ENCODE results near the gene FGF2.
"Not testable (repeated sequence)": the region's sequence is repeated elsewhere in the genome, so short reads cannot be mapped to it uniquely, and the experiment has no call there.

FGF2 gene

DNA sequence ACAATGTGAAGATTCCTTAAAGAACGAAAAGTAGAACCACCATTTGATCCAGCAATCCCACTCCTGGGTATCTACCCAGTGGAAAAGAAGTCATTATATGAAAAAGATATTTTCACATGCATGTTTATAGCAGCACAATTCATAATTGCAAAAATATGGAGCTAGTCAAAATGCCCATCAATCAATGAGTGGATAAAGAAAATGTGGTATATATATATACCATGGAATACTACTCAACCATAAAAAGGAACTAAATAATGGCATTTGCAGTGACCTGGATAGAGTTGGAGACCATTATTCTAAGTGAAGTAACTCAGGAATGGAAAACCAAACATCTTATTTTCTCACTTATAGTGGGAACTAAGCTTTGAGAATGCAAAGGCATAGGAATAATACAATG, 39.7 kb upstream of the FGF2 start:
- not testable (repeated sequence) for H3K27ac ChIP-seq (replicated peaks; ENCODE audit: low read length); H2BK5ac ChIP-seq (ENCODE audit: low read length); H3K14ac ChIP-seq (ENCODE audit: low read length); H3K4me1 ChIP-seq (ENCODE audit: control insufficient read depth in 2 of 2, insufficient read depth in 1 of 2, low read depth in 1 of 2, low read length in 2 of 2); H3K9ac ChIP-seq (ENCODE audit: low read depth, low read length, poor library complexity); H2BK120ac ChIP-seq (ENCODE audit: low read depth, low read length); H3K9me3 ChIP-seq (replicated peaks in 1 of 2; ENCODE audit: control insufficient read depth in 2 of 2, insufficient read depth in 1 of 2, low read depth in 1 of 2, low read length in 2 of 2); H3K79me1 ChIP-seq (ENCODE audit: low read depth, low read length); H3K27me3 ChIP-seq (ENCODE audit: control insufficient read depth in 3 of 3, insufficient read depth in 3 of 3, low read depth in 1 of 3, low read length in 3 of 3); H2BK12ac ChIP-seq (ENCODE audit: low read length); H4K8ac ChIP-seq (ENCODE audit: low read depth, low read length); H3K36me3 ChIP-seq (replicated peaks in 1 of 2; ENCODE audit: control insufficient read depth in 2 of 2, insufficient read depth in 2 of 2, low read length in 2 of 2); H3K18ac ChIP-seq (ENCODE audit: low read length); H2AK5ac ChIP-seq (ENCODE audit: low read depth, low read length); H2AFZ ChIP-seq (ENCODE audit: low read length); H3K23ac ChIP-seq (ENCODE audit: low read depth, low read length, poor library complexity); H4K91ac ChIP-seq (ENCODE audit: low read depth, low read length, poor library complexity); H3K4ac ChIP-seq (ENCODE audit: low read length); H3K4me3 ChIP-seq (ENCODE audit: low read length in 2 of 2); H2BK15ac ChIP-seq (ENCODE audit: low read length); DNase-seq (ENCODE audit: low spot score); H3K4me2 ChIP-seq (ENCODE audit: insufficient read depth, low read length, poor library complexity, severe bottlenecking)
- no CpG with 5 or more reads among the region's 1 CpG for WGBS, 2 donors (ENCODE audit: extremely low coverage in 2 of 2, insufficient read length in 2 of 2, insufficient replicate concordance in 1 of 2)

DNA sequence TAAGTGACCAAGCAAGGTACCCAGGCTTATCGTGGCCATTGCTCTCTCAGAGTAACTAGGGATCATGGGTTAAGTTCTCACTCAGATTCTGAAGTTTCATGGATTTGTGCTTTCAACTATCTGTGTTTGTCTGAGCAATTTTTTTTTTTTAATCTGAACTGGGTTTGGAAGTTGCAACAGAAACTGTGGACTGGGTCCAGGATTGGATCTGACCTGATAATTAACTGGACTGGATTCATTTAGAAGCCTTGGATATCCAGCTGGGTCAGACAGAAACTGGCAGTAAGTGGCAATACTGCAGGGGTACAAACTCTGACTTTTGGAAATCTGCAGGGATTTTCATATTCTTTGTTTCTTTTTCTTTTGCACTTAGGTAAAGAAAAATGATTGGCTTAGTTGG, 38.7 kb upstream of the FGF2 start:
- no CpG with 5 or more reads among the region's 1 CpG for WGBS, 2 donors (ENCODE audit: extremely low coverage in 2 of 2, insufficient read length in 2 of 2, insufficient replicate concordance in 1 of 2)
- Histone ChIP-seq H3K14ac (ENCODE audit: low read length) (no peak overlapping the region), H2BK5ac (ENCODE audit: low read length) (no peak overlapping the region), H3K18ac (ENCODE audit: low read length) (no peak overlapping the region), H2BK120ac (ENCODE audit: low read depth, low read length) (no peak overlapping the region), H4K8ac (ENCODE audit: low read depth, low read length) (no peak overlapping the region), H3K27ac (replicated peaks; ENCODE audit: low read length) (no peak overlapping the region), H3K4ac (ENCODE audit: low read length) (no peak overlapping the region), H3K79me1 (ENCODE audit: low read depth, low read length) (no peaks in the 10 kb centered on the region), H3K27me3 (ENCODE audit: control insufficient read depth in 3 of 3, insufficient read depth in 3 of 3, low read depth in 1 of 3, low read length in 3 of 3) (no peaks in the 10 kb centered on the region), H3K4me1 (ENCODE audit: control insufficient read depth in 2 of 2, insufficient read depth in 1 of 2, low read depth in 1 of 2, low read length in 2 of 2) (peaks cover 7 to 8% of the 10 kb centered on the region in 2 donors), H2AFZ (ENCODE audit: low read length) (no peak overlapping the region), H3K36me3 (replicated peaks in 1 of 2; ENCODE audit: control insufficient read depth in 2 of 2, insufficient read depth in 2 of 2, low read length in 2 of 2) (no peaks in the 10 kb centered on the region), H2AK5ac (ENCODE audit: low read depth, low read length) (no peak overlapping the region), H3K4me3 (ENCODE audit: low read length in 2 of 2) (no peak overlapping the region), H3K4me2 (ENCODE audit: insufficient read depth, low read length, poor library complexity, severe bottlenecking) (no peak overlapping the region), H3K9ac (ENCODE audit: low read depth, low read length, poor library complexity) (no peak overlapping the region), H3K23ac (ENCODE audit: low read depth, low read length, poor library complexity) (no peak overlapping the region), H2BK12ac (ENCODE audit: low read length) (no peak overlapping the region), H4K91ac (ENCODE audit: low read depth, low read length, poor library complexity) (no peak overlapping the region), H3K9me3 (replicated peaks in 1 of 2; ENCODE audit: control insufficient read depth in 2 of 2, insufficient read depth in 1 of 2, low read depth in 1 of 2, low read length in 2 of 2) (peaks cover 0 to 2% of the 10 kb centered on the region in 2 donors), H2BK15ac (ENCODE audit: low read length) (no peak overlapping the region)
- no peak for DNase-seq (ENCODE audit: low spot score)

DNA sequence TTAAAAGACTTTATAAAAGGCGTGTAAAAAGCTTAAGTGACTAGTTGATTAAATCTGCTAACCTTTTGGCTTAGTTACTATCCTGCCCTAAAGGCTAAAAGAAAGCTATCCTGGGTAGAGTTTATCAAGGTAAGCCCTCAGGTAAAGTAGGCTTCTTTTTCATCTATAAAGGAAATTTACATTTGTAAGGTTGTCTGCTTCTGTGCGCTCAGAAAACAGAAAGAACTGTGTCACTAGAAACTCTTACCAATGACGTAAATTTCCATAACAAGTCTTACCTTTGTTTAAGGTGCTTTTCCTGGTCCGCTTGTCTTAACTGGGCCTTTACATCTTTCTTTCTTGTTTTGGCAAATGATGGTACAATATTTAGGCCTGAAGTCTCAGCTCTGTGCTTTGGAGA, 37.7 kb upstream of the FGF2 start:
- no peak overlapping the region for H2AK5ac ChIP-seq (ENCODE audit: low read depth, low read length)
- H2BK120ac ChIP-seq (ENCODE audit: low read depth, low read length), result no peak overlapping the region
- no peaks in the 10 kb centered on the region for H3K79me1 ChIP-seq (ENCODE audit: low read depth, low read length)
- no peak overlapping the region for H3K14ac ChIP-seq (ENCODE audit: low read length)
- H2BK12ac ChIP-seq (ENCODE audit: low read length), result no peak overlapping the region
- H3K9me3 ChIP-seq (replicated peaks in 1 of 2; ENCODE audit: control insufficient read depth in 2 of 2, insufficient read depth in 1 of 2, low read depth in 1 of 2, low read length in 2 of 2), result peaks cover 0 to 2% of the 10 kb centered on the region in 2 donors
- no peak overlapping the region for H4K8ac ChIP-seq (ENCODE audit: low read depth, low read length)
- no peak overlapping the region for H3K4me2 ChIP-seq (ENCODE audit: insufficient read depth, low read length, poor library complexity, severe bottlenecking)
- H2AFZ ChIP-seq (ENCODE audit: low read length), result no peak overlapping the region
- H3K27ac ChIP-seq (replicated peaks; ENCODE audit: low read length), result no peak overlapping the region
- H2BK5ac ChIP-seq (ENCODE audit: low read length), result no peak overlapping the region
- peaks cover 0 to 1% of the 10 kb centered on the region in 2 donors for H3K4me1 ChIP-seq (ENCODE audit: control insufficient read depth in 2 of 2, insufficient read depth in 1 of 2, low read depth in 1 of 2, low read length in 2 of 2)
- H3K9ac ChIP-seq (ENCODE audit: low read depth, low read length, poor library complexity), result no peak overlapping the region
- no peaks in the 10 kb centered on the region for H3K36me3 ChIP-seq (replicated peaks in 1 of 2; ENCODE audit: control insufficient read depth in 2 of 2, insufficient read depth in 2 of 2, low read length in 2 of 2)
- no peak overlapping the region for H4K91ac ChIP-seq (ENCODE audit: low read depth, low read length, poor library complexity)
- H3K27me3 ChIP-seq (ENCODE audit: control insufficient read depth in 3 of 3, insufficient read depth in 3 of 3, low read depth in 1 of 3, low read length in 3 of 3), result no peaks in the 10 kb centered on the region
- WGBS, 2 donors (ENCODE audit: extremely low coverage in 2 of 2, insufficient read length in 2 of 2, insufficient replicate concordance in 1 of 2), result no CpG with 5 or more reads among the region's 4 CpGs
- no peak overlapping the region for H3K4ac ChIP-seq (ENCODE audit: low read length)
- no peak overlapping the region for H3K4me3 ChIP-seq (ENCODE audit: low read length in 2 of 2)
- no peak overlapping the region for H3K18ac ChIP-seq (ENCODE audit: low read length)
- DNase-seq (ENCODE audit: low spot score), result no peak
- no peak overlapping the region for H3K23ac ChIP-seq (ENCODE audit: low read depth, low read length, poor library complexity)
- no peak overlapping the region for H2BK15ac ChIP-seq (ENCODE audit: low read length)

DNA sequence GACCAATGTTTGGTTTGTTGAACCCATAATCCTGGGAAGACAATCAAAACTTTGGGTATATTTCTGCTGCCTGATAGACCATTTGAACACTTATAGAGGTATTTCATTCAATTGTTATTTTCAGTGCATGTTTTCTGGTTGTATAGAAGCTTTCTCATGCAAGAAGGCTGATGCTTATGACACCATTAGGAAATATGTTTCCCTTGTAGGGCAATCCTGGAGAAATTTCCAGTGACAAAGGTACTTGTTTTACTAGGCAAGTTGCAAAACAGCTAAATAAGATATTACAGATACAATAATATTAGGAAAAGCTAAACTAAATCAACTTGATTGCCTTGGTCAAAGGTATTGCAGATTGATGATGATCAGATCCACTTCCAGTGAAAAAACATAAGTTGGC, 32.8 kb upstream of the FGF2 start:
- no peaks in the 10 kb centered on the region for H3K36me3 ChIP-seq (replicated peaks in 1 of 2; ENCODE audit: control insufficient read depth in 2 of 2, insufficient read depth in 2 of 2, low read length in 2 of 2)
- H2BK12ac ChIP-seq (ENCODE audit: low read length), result no peak overlapping the region
- no peak overlapping the region for H2BK15ac ChIP-seq (ENCODE audit: low read length)
- no peak overlapping the region for H2BK5ac ChIP-seq (ENCODE audit: low read length)
- peaks cover 0 to 2% of the 10 kb centered on the region in 2 donors for H3K9me3 ChIP-seq (replicated peaks in 1 of 2; ENCODE audit: control insufficient read depth in 2 of 2, insufficient read depth in 1 of 2, low read depth in 1 of 2, low read length in 2 of 2)
- no peak overlapping the region for H2AK5ac ChIP-seq (ENCODE audit: low read depth, low read length)
- no peak overlapping the region for H4K91ac ChIP-seq (ENCODE audit: low read depth, low read length, poor library complexity)
- H2BK120ac ChIP-seq (ENCODE audit: low read depth, low read length), result no peak overlapping the region
- no peak overlapping the region for H3K4ac ChIP-seq (ENCODE audit: low read length)
- DNase-seq (ENCODE audit: low spot score), result no peak
- no peak overlapping the region for H3K27ac ChIP-seq (replicated peaks; ENCODE audit: low read length)
- no peak overlapping the region for H3K4me3 ChIP-seq (ENCODE audit: low read length in 2 of 2)
- peaks cover 8 to 10% of the 10 kb centered on the region in 2 donors for H3K4me1 ChIP-seq (ENCODE audit: control insufficient read depth in 2 of 2, insufficient read depth in 1 of 2, low read depth in 1 of 2, low read length in 2 of 2)
- no peak overlapping the region for H2AFZ ChIP-seq (ENCODE audit: low read length)
- no peak overlapping the region for H3K9ac ChIP-seq (ENCODE audit: low read depth, low read length, poor library complexity)
- no peak overlapping the region for H4K8ac ChIP-seq (ENCODE audit: low read depth, low read length)
- H3K79me1 ChIP-seq (ENCODE audit: low read depth, low read length), result no peaks in the 10 kb centered on the region
- no peak overlapping the region for H3K18ac ChIP-seq (ENCODE audit: low read length)
- H3K27me3 ChIP-seq (ENCODE audit: control insufficient read depth in 3 of 3, insufficient read depth in 3 of 3, low read depth in 1 of 3, low read length in 3 of 3), result no peaks in the 10 kb centered on the region
- no peak overlapping the region for H3K4me2 ChIP-seq (ENCODE audit: insufficient read depth, low read length, poor library complexity, severe bottlenecking)
- H3K23ac ChIP-seq (ENCODE audit: low read depth, low read length, poor library complexity), result no peak overlapping the region
- no peak overlapping the region for H3K14ac ChIP-seq (ENCODE audit: low read length)
